Measurements from ENCODE around the gene TRAPPC3L. TPM values are rescaled to one million over a fixed set of nuclear protein-coding genes. Genes with fewer than 3 reads are reported as not detected.
A peak's percentile ranks its signal among the peaks of the same experiment; 100 is the strongest.

Gene TRAPPC3L
- total and polyA plus RNA-seq, 5 experiments from 2014 or later, result not detected

DNA sequence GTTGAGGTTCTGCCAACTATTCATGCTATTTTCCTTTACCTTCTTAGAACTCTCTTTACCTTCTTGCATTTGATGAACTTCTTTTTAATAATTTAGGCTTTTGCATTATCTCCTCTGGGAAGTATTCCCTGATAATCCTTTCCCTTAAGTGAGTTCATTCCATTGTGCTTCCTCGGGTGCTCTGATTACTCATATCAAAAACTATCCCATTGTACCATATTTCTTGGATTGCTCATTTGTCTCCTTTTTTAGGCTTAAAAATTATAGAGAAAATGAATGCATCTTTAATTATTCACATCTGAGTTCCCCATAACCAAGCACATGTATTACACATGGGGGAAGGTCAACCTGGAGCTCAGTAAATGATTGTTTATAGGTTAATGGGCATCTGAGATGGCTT is 10.6 kb upstream of the TRAPPC3L start:
- Mint-ChIP-seq H3K27ac (no peak overlapping the region), H3K4me1 (no peaks in the 10 kb centered on the region), H3K27me3 (peaks cover 4 to 23% (median 7%) of the 10 kb centered on the region in 5 donors), H3K4me3 (no peak overlapping the region), H3K36me3 (no peaks in the 10 kb centered on the region), H3K9me3 (no peaks in the 10 kb centered on the region)
- ATAC-seq (no peak), DNase-seq (no peak)
- POLR2A ChIA-PET, result no interaction called here

GRCh38 chr6:116553451-116553850 is 8.0 kb upstream of the TRAPPC3L start, which contains the start of gene CALHM4:
Gene CALHM4 (plus strand): TSS chr6:116553751. CDS start chr6:116553794, 43 bp downstream.
- DNase-seq (no peak), ATAC-seq (no peak)
- Mint-ChIP-seq H3K27ac (no peak within 1 kb of the TSS), H3K9me3 (no peaks in the 10 kb centered on the region), H3K4me3 (no peak within 1 kb of the TSS), H3K27me3 (peaks cover 4 to 29% (median 12%) of the 10 kb centered on the region in 5 donors), H3K4me1 (no peaks in the 10 kb centered on the region), H3K36me3 (no peaks in the 10 kb centered on the region)
- POLR2A ChIA-PET, result no interaction called here

- Mint-ChIP-seq H3K27me3 (peaks cover 4 to 30% (median 14%) of the 10 kb centered on the region in 5 donors), H3K36me3 (no peaks in the 10 kb centered on the region), H3K27ac (no peak overlapping the region), H3K4me1 (no peaks in the 10 kb centered on the region), H3K9me3 (no peaks in the 10 kb centered on the region), H3K4me3 (no peak overlapping the region)
- ATAC-seq (no peak), DNase-seq (no peak)
- POLR2A ChIA-PET, result no interaction called here
Observed at GRCh38 chr6:116550796-116551195, 5.3 kb upstream of the TRAPPC3L start.

- Mint-ChIP-seq H3K27ac (no peak overlapping the region), H3K36me3 (no peaks in the 10 kb centered on the region), H3K4me1 (no peaks in the 10 kb centered on the region), H3K27me3 (peaks cover 2 to 28% (median 9%) of the 10 kb centered on the region in 5 donors), H3K9me3 (no peaks in the 10 kb centered on the region), H3K4me3 (no peak overlapping the region)
- ATAC-seq (no peak), DNase-seq (no peak)
- POLR2A ChIA-PET, result no interaction called here
Observed at GRCh38 chr6:116547358-116547757, 1.9 kb upstream of the TRAPPC3L start.

DNA sequence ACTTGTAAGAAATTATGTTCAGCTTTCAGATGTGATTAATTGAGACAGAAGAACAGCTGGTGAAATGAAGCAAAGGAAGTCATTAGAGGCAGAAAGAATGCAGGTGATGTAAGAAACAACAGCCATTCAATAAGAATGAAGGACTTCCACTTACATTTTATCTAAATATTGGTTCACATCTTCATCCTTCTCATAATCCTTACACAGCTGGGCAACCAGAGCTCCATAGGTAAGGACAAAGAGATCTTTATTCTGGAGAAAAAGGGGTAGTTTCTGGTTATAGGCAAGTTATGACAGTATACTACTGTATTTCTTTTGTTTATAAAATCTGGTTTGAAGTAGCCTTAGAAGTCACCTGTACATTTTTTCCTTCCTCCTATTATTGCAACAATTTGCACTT is 2.3 kb downstream of the TRAPPC3L start:
- H3K27me3 Mint-ChIP-seq, result peaks cover 6 to 25% (median 8%) of the 10 kb centered on the region in 5 donors
- H3K4me1 Mint-ChIP-seq, result no peaks in the 10 kb centered on the region
- POLR2A ChIA-PET, result no interaction called here
- DNase-seq (no peak), ATAC-seq (no peak)
- no peak overlapping the region for H3K27ac Mint-ChIP-seq
- no peak overlapping the region for H3K4me3 Mint-ChIP-seq
- H3K9me3 Mint-ChIP-seq, result no peaks in the 10 kb centered on the region
- no peaks in the 10 kb centered on the region for H3K36me3 Mint-ChIP-seq

DNA sequence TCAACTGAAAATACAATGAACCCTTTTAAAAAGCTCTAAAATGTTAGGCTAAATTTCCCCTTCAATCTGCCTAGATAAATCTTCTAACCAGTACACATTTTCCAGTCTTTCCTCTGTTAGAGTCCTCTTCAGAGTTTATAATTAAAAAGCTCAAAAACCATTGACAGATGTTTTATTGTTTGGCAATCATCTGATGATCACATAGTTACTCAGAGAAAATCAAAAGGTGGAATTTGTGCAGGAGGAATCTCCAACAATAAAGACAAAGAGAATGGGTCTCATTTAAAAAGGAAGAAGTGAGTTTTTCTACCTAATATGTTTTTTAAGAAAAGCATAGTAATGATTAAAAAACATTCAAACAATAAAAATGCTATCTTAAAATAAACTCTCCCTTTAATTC is 3.1 kb downstream of the TRAPPC3L start:
- Mint-ChIP-seq H3K36me3 (no peaks in the 10 kb centered on the region), H3K4me3 (no peak overlapping the region), H3K9me3 (no peaks in the 10 kb centered on the region), H3K4me1 (no peaks in the 10 kb centered on the region), H3K27me3 (peaks cover 6 to 25% (median 8%) of the 10 kb centered on the region in 5 donors), H3K27ac (no peak overlapping the region)
- DNase-seq (no peak), ATAC-seq (no peak)
- POLR2A ChIA-PET, result no interaction called here

GRCh38 chr6:116536216-116536621 is 9.3 kb downstream of the TRAPPC3L start:
- Mint-ChIP-seq H3K4me3 (no peak overlapping the region), H3K9me3 (no peaks in the 10 kb centered on the region), H3K27me3 (peaks cover 4 to 15% (median 8%) of the 10 kb centered on the region in 5 donors), H3K4me1 (peaks cover 0 to under 1% (median under 1%) of the 10 kb centered on the region in 4 donors), H3K36me3 (no peaks in the 10 kb centered on the region), H3K27ac (peak overlapping the region in 1 of 10 donors; percentile 25)
- DNase-seq (peak in 6 of 10 donors; percentile 9 to 63 (median 39)), ATAC-seq (peak; percentile 53 to 72)
- POLR2A ChIA-PET, result interaction anchor here (0.6 kb wide), 1 partner anchor 29 kb away, joined by 5 read pairs; no protein-coding TSS in a partner anchor

GRCh38 chr6:116535109-116535508 is 10.4 kb downstream of the TRAPPC3L start:
- no peaks in the 10 kb centered on the region for H3K36me3 Mint-ChIP-seq
- H3K9me3 Mint-ChIP-seq, result no peaks in the 10 kb centered on the region
- peaks cover 0 to 2% (median under 1%) of the 10 kb centered on the region in 4 donors for H3K4me1 Mint-ChIP-seq
- H3K27ac Mint-ChIP-seq, result no peak overlapping the region
- H3K27me3 Mint-ChIP-seq, result peaks cover 4 to 14% (median 8%) of the 10 kb centered on the region in 5 donors
- POLR2A ChIA-PET, result interaction anchor here (1.1 kb wide), 1 partner anchor 256 kb away, joined by 4 read pairs; the partner anchor contains the start of gene TSPYL1
- H3K4me3 Mint-ChIP-seq, result no peak overlapping the region
- DNase-seq, result no peak
- no peak for ATAC-seq

DNA sequence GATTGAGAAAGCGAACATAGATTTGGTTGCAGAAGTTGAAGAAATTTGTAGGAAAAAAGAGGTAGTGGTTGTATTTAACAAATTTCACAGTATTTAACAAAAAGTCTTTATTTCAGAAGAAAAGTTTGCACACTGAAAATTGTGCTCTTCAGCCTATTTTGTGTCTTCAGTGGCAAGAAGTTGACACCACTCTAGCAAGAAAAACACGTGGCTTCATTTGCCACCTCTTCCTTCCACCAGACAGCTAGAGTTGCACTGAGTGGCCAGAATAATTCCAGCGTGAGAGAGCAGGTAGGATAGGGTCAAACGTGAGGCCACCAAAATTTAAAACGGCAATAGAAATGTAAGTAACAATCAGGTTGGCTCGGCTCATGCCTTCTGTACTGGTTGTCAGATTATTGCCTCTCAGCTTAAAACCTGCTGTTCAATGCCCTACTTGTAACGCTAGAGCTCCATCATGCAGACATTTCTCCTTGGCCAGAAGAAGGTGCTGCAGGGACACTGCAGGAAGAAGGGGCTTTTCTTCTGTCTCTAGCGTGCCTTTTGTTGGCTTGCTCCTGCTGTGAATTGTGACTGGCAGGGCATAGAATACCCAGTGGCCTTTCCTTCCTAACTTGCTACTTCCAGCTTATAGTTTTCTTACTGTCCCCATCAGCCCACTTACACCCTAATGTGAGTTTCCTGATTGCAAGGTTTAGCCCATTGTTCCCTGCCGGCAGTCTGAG is 12.1 kb downstream of the TRAPPC3L start:
- no peaks in the 10 kb centered on the region for H3K9me3 Mint-ChIP-seq
- peaks cover 0 to 2% (median under 1%) of the 10 kb centered on the region in 4 donors for H3K4me1 Mint-ChIP-seq
- POLR2A ChIA-PET, result no interaction called here
- H3K27me3 Mint-ChIP-seq, result peaks cover 2 to 27% (median 14%) of the 10 kb centered on the region in 5 donors
- ATAC-seq (no peak), DNase-seq (no peak)
- H3K4me3 Mint-ChIP-seq, result no peak overlapping the region
- no peak overlapping the region for H3K27ac Mint-ChIP-seq
- H3K36me3 Mint-ChIP-seq, result no peaks in the 10 kb centered on the region

- peaks cover 0 to 2% (median under 1%) of the 10 kb centered on the region in 4 donors for H3K4me1 Mint-ChIP-seq
- H3K9me3 Mint-ChIP-seq, result no peaks in the 10 kb centered on the region
- ATAC-seq (peak; percentile 96), DNase-seq (peak; percentile 20 to 78 (median 58))
- H3K4me3 Mint-ChIP-seq, result no peak overlapping the region
- H3K27me3 Mint-ChIP-seq, result peaks cover 3 to 27% (median 14%) of the 10 kb centered on the region in 5 donors
- peak overlapping the region in 1 of 10 donors; percentile 82 for H3K27ac Mint-ChIP-seq
- H3K36me3 Mint-ChIP-seq, result no peaks in the 10 kb centered on the region
- POLR2A ChIA-PET, result no interaction called here
Observed at GRCh38 chr6:116531675-116532570, 13.6 kb downstream of the TRAPPC3L start.

- peaks cover 3 to 27% (median 14%) of the 10 kb centered on the region in 5 donors for H3K27me3 Mint-ChIP-seq
Observed at GRCh38 chr6:116530436-116530835, 15.0 kb downstream of the TRAPPC3L start.

GRCh38 chr6:116529466-116530290 is 15.8 kb downstream of the TRAPPC3L start:
- Mint-ChIP-seq H3K4me3 (no peak overlapping the region), H3K9me3 (no peaks in the 10 kb centered on the region), H3K27me3 (peaks cover 3 to 27% (median 14%) of the 10 kb centered on the region in 5 donors), H3K27ac (no peak overlapping the region), H3K4me1 (peaks cover 0 to 2% (median under 1%) of the 10 kb centered on the region in 4 donors), H3K36me3 (no peaks in the 10 kb centered on the region)
- DNase-seq, result no peak
- no peak for ATAC-seq
- POLR2A ChIA-PET, result no interaction called here

More at GRCh38 chr6:116530436-116530835, 15.0 kb downstream of the TRAPPC3L start:
- POLR2A ChIA-PET, result no interaction called here
- DNase-seq, result no peak
- Mint-ChIP-seq H3K9me3 (no peaks in the 10 kb centered on the region), H3K27ac (no peak overlapping the region), H3K4me3 (no peak overlapping the region), H3K4me1 (peaks cover 0 to 2% (median under 1%) of the 10 kb centered on the region in 4 donors), H3K36me3 (no peaks in the 10 kb centered on the region)
- no peak for ATAC-seq
